GM19328 (cell line): ENCODE results near the gene UBE2D2.

Experiments
- ATAC-seq: cut with Tn5 transposase; IDR thresholded peaks from one replicate; pipeline ENCODE4 v1.9.1; 2021; ENCODE audit warnings: mild to moderate bottlenecking, moderate library complexity; ENCODE audit not compliant: unreplicated experiment

UBE2D2 gene

GRCh38 chr5:139671096-139671841, 110.1 kb downstream of the UBE2D2 start:
- ATAC-seq: no peak

- ATAC-seq: no peak
These were observed 114.1 kb downstream of the UBE2D2 start for GRCh38 chr5:139675213-139675612.

- no peak for ATAC-seq
These were observed 114.7 kb downstream of the UBE2D2 start for GRCh38 chr5:139675825-139676224.

GRCh38 chr5:139676406-139676805, 115.3 kb downstream of the UBE2D2 start:
- ATAC-seq: no peak

GRCh38 chr5:139676951-139677735, 116.0 kb downstream of the UBE2D2 start:
- no peak for ATAC-seq
